Hepatocyte (in vitro differentiated cells): ENCODE measurements around the gene GRN.

ENCODE experiments used
- CTCF ChIP-seq: fragments of 200-600 bp; sonication (generic); IDR thresholded peaks from 2 replicates; pipeline ENCODE4 v1.5.1; 2016; ENCODE audit warnings: antibody characterized with exemption, mild to moderate bottlenecking; ENCODE audit not compliant: poor library complexity
- EZH2 ChIP-seq: fragments of 200-600 bp; sonication (generic); IDR thresholded peaks from 2 replicates; pipeline ENCODE4 v1.6.1; 2016; ENCODE audit warnings: antibody characterized with exemption, mild to moderate bottlenecking, borderline replicate concordance
- EZH2phosphoT487 ChIP-seq: fragments of 200-600 bp; sonication (generic); IDR thresholded peaks from one replicate; pipeline ENCODE4 v1.6.1; 2018; ENCODE audit warnings: antibody characterized with exemption, mild to moderate bottlenecking, low read depth, moderate library complexity; ENCODE audit not compliant: unreplicated experiment, severe bottlenecking

- no peak for TF ChIP-seq EZH2
- TF ChIP-seq EZH2phosphoT487 = no peak
- no peak for TF ChIP-seq CTCF
Measured at GRCh38 chr17:44324092-44324570, 21.0 kb upstream of the GRN start.
